IPS-20b (cell line): Measurements from ENCODE around the gene NANS.

Experiments
- H3K27ac ChIP-seq: one replicate; pipeline ENCODE4 v1.5.1; 2013; ENCODE audit warnings: low read length
- H3K27me3 ChIP-seq: 2 replicates; pipeline ENCODE4 v1.6.1; 2013; ENCODE audit warnings: mild to moderate bottlenecking, low read length, inconsistent platforms; ENCODE audit not compliant: insufficient read depth
- H3K36me3 ChIP-seq: 2 replicates; pipeline ENCODE4 v1.6.1; 2013; ENCODE audit warnings: low read depth, mild to moderate bottlenecking, inconsistent platforms, low read length, moderate library complexity; ENCODE audit not compliant: insufficient read depth
- H3K4me1 ChIP-seq: 2 replicates; pipeline ENCODE4 v1.6.1; 2013; ENCODE audit warnings: mild to moderate bottlenecking, control low read depth, inconsistent platforms, low read length, moderate library complexity; ENCODE audit not compliant: insufficient read depth
- H3K4me3 ChIP-seq: 2 replicates; pipeline ENCODE4 v1.5.1; 2013; ENCODE audit warnings: mild to moderate bottlenecking, low read length, inconsistent platforms
- H3K9ac ChIP-seq: 2 replicates; pipeline ENCODE4 v1.6.1; 2013; ENCODE audit warnings: low read depth, mild to moderate bottlenecking, inconsistent platforms, low read length, moderate library complexity
- H3K9me3 ChIP-seq: 2 replicates; pipeline ENCODE4 v1.6.1; 2013; ENCODE audit warnings: mild to moderate bottlenecking, low read depth, low read length, inconsistent platforms; ENCODE audit not compliant: insufficient read depth

NANS gene

GRCh38 chr9:98040212-98040611, 16.3 kb upstream of the NANS start:
- Histone ChIP-seq H3K9me3 (no peaks in the 10 kb centered on the region), H3K9ac (no peak overlapping the region), H3K36me3 (no peaks in the 10 kb centered on the region), H3K4me1 (no peaks in the 10 kb centered on the region), H3K27me3 (peaks cover 12% of the 10 kb centered on the region; the same call in 1 of the 2 replicates), H3K27ac (no peak overlapping the region), H3K4me3 (no peak overlapping the region)

- no peaks in the 10 kb centered on the region for H3K36me3 ChIP-seq
- H3K27ac ChIP-seq: no peak overlapping the region
- H3K4me1 ChIP-seq: no peaks in the 10 kb centered on the region
- H3K27me3 ChIP-seq: peaks cover 7% of the 10 kb centered on the region; the same call in 1 of the 2 replicates
- H3K9ac ChIP-seq: no peak overlapping the region
- no peaks in the 10 kb centered on the region for H3K9me3 ChIP-seq
- H3K4me3 ChIP-seq: no peak overlapping the region
These were observed 12.6 kb upstream of the NANS start for GRCh38 chr9:98043915-98044314.

- no peaks in the 10 kb centered on the region for H3K4me1 ChIP-seq
- H3K9me3 ChIP-seq: no peaks in the 10 kb centered on the region
- H3K4me3 ChIP-seq: no peak overlapping the region
- no peak overlapping the region for H3K27ac ChIP-seq
- H3K9ac ChIP-seq: no peak overlapping the region
- H3K27me3 ChIP-seq: no peaks in the 10 kb centered on the region
- H3K36me3 ChIP-seq: no peaks in the 10 kb centered on the region
These were observed 11.0 kb upstream of the NANS start for GRCh38 chr9:98045234-98046179.

DNA sequence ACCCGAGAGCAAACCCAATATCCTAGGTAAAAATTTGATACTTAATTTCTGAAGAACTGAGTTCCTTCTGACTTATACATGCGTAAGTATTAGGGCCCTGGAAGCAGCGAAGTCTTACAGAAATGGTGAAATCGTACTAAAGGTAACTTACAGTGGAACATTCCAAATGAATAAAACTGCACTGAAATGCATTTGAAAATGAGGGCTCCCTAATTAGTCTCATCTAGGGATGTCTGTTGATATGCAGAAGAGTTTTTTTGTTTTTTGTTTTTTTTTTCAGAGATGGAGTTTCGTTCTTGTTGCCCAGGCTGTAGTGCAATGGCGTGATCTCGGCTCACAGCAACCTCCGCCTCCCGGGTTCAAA, 10.4 kb upstream of the NANS start:
- Histone ChIP-seq H3K9me3 (no peaks in the 10 kb centered on the region), H3K4me1 (no peaks in the 10 kb centered on the region), H3K36me3 (no peaks in the 10 kb centered on the region), H3K27ac (no peak overlapping the region), H3K27me3 (no peaks in the 10 kb centered on the region), H3K9ac (no peak overlapping the region), H3K4me3 (no peak overlapping the region)

DNA sequence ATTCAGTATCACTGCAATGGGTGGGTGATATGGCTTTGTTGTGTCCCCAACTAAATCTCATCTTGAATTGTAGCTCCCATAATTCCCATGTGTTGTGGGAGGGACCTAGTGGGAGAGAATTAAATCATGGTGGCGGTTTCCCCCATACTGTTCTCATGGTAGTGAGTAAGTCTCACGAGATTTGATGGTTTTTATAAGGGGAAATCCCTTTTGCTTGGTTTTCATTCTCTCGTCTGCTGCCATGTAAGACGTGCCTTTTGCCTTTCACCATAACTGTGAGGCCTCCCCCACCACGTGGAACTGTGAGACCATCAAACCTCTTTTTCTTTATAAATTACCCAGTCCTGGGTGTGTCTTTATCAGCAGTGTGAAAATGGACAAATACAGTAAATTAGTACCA, 9.5 kb upstream of the NANS start:
- Histone ChIP-seq H3K36me3 (no peaks in the 10 kb centered on the region), H3K9me3 (no peaks in the 10 kb centered on the region), H3K9ac (no peak overlapping the region), H3K4me1 (no peaks in the 10 kb centered on the region), H3K27me3 (no peaks in the 10 kb centered on the region), H3K4me3 (no peak overlapping the region), H3K27ac (no peak overlapping the region)

GRCh38 chr9:98049288-98050072, 7.1 kb upstream of the NANS start:
- H3K36me3 ChIP-seq: no peaks in the 10 kb centered on the region
- no peak overlapping the region for H3K9ac ChIP-seq
- H3K27me3 ChIP-seq: no peaks in the 10 kb centered on the region
- H3K4me1 ChIP-seq: no peaks in the 10 kb centered on the region
- H3K4me3 ChIP-seq: no peak overlapping the region
- no peaks in the 10 kb centered on the region for H3K9me3 ChIP-seq
- H3K27ac ChIP-seq: no peak overlapping the region

DNA sequence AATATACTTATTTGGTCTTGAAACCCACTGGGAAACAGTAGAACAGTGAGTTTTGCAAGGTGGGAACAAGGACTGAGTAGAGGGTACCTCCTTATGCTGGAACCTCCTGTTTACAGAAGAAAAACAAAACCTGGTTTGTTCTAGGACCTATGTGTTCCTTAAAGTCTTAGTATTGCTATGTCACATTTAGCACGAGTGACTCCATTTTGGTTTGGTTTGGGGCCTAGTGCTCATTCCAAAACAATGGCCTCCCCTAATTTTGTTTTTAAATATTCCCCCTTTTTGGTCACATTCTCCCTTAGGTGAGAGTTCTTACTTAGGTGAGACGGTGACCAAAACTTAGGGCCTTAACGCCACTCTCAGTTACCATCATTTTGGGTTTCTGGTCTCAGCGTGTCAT, 6.2 kb upstream of the NANS start:
- H3K27ac ChIP-seq: no peak overlapping the region
- H3K4me1 ChIP-seq: no peaks in the 10 kb centered on the region
- H3K9me3 ChIP-seq: no peaks in the 10 kb centered on the region
- no peaks in the 10 kb centered on the region for H3K36me3 ChIP-seq
- no peaks in the 10 kb centered on the region for H3K27me3 ChIP-seq
- H3K4me3 ChIP-seq: no peak overlapping the region
- H3K9ac ChIP-seq: no peak overlapping the region

DNA sequence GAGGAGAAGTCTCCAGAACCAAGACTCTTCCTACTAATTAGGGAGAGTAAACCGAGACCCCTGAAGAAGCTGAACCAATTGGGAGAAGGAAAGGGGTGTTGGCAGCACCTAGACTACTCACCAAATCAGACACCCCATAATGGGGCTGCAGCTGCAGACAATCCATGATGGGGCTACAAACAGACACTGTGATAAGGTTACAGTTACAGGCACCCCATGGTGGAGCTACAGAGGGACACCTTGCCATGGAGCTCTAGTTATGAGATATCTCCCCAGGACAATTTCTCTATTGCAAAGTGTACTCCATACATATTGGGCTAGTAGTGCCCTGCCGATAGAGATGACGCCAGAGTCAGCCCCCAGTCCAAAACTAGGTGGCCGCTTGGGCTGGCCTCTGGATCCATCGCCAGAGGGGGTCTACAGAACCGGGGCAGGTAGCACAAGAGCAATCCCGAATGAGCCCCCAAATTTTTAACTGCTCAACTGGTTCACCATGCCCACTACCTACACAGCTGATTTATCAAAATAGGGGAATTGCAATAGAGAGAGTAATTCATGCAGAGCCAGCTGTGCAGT, 2.1 kb upstream of the NANS start:
- no peak overlapping the region for H3K9ac ChIP-seq
- H3K27ac ChIP-seq: no peak overlapping the region
- H3K36me3 ChIP-seq: no peaks in the 10 kb centered on the region
- no peaks in the 10 kb centered on the region for H3K9me3 ChIP-seq
- peaks cover 4% of the 10 kb centered on the region; the same call in 1 of the 2 replicates for H3K27me3 ChIP-seq
- no peak overlapping the region for H3K4me3 ChIP-seq
- no peaks in the 10 kb centered on the region for H3K4me1 ChIP-seq

DNA sequence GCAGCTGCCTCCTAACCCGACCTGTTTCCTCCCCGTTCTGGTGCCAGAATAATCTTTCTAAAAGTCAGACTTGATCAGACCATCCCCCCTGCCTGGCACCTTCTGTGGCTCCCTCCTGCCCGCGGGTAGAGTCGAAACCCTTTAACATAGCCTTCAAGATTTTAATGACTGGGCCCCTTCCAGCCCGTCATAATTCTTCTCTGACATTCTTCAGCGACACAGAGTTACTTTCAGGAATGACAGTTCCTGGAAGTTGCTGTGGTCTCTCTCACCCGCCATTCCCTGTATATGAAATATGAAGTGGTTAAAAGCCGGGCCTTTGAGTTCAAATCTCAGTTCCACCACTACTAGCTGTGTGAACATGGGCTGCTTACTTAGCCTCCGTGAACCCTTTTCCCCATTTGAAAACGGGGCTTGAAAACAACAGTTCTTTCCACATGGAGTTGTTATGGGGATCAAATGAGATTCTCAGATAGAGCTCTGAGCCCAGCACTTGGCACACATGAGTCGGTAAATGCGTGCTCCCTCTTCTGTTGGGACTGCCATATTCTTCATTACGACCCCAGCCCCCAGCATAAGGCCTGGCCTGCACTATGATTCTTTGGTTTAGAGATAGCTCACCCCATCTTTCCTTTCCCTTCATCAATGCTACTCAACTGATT, 737 bp downstream of the NANS start:
- Histone ChIP-seq H3K9me3 (no peaks in the 10 kb centered on the region), H3K4me1 (no peaks in the 10 kb centered on the region), H3K4me3 (peak overlapping the region; percentile 86), H3K9ac (peak overlapping the region; percentile 59; the same call in 1 of the 2 replicates), H3K36me3 (peaks cover 13% of the 10 kb centered on the region; the same call in 1 of the 2 replicates), H3K27ac (no peak overlapping the region), H3K27me3 (peaks cover 4% of the 10 kb centered on the region; the same call in 1 of the 2 replicates)

GRCh38 chr9:98062161-98062560, 5.6 kb downstream of the NANS start:
- Histone ChIP-seq H3K27ac (no peak overlapping the region), H3K9ac (no peak overlapping the region)

DNA sequence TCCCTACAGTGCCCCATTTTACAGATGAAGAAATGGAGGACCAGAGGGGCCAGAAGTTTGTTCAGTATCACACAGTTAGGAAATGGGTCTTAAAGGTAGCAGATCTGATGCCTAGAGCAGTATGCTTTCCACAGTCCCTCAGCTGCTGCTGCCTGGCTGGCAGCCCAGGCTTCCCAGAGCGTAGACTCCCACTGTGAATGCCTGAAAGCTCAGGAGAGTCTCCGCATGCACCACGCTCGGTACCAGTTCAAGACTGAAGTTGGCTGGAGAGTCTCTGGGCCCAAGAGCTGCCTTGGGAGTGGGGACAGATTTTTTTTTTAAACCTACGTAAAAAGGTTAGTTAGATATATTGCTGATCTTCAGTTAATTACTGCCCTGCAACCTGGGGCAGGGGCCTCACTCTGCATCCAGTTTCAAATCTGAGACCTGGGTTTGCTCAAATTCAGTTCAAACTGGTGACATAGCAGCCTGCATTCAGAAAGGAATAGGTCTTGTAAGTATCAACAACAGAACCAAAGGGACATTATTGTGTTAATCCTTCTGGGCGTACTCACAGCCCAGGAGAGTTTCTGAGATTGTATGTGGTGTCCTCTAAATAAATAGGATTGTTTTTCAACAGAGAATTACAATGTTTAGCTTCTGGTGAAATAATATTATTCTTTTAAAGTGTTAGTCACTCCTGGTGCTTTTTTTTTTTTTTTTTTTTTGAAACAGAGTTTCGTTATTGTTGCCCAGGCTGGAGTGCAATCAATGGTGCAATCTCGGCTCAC, 8.3 kb downstream of the NANS start:
- no peak overlapping the region for H3K9ac ChIP-seq
- H3K9me3 ChIP-seq: no peaks in the 10 kb centered on the region
- H3K4me1 ChIP-seq: no peaks in the 10 kb centered on the region
- no peaks in the 10 kb centered on the region for H3K27me3 ChIP-seq
- H3K36me3 ChIP-seq: peaks cover 44% of the 10 kb centered on the region
- H3K4me3 ChIP-seq: no peak overlapping the region
- H3K27ac ChIP-seq: no peak overlapping the region

More at GRCh38 chr9:98062161-98062560, 5.6 kb downstream of the NANS start:
- Histone ChIP-seq H3K9me3 (no peaks in the 10 kb centered on the region), H3K36me3 (peaks cover 44% of the 10 kb centered on the region), H3K4me1 (no peaks in the 10 kb centered on the region), H3K4me3 (no peak overlapping the region), H3K27me3 (peaks cover 4% of the 10 kb centered on the region; the same call in 1 of the 2 replicates)
